ENCODE measurements around the gene TFB1M.
"Not testable (repeated sequence)": the region's sequence is repeated elsewhere in the genome, so short reads cannot be mapped to it uniquely, and the experiment has no call there.

TFB1M gene

DNA sequence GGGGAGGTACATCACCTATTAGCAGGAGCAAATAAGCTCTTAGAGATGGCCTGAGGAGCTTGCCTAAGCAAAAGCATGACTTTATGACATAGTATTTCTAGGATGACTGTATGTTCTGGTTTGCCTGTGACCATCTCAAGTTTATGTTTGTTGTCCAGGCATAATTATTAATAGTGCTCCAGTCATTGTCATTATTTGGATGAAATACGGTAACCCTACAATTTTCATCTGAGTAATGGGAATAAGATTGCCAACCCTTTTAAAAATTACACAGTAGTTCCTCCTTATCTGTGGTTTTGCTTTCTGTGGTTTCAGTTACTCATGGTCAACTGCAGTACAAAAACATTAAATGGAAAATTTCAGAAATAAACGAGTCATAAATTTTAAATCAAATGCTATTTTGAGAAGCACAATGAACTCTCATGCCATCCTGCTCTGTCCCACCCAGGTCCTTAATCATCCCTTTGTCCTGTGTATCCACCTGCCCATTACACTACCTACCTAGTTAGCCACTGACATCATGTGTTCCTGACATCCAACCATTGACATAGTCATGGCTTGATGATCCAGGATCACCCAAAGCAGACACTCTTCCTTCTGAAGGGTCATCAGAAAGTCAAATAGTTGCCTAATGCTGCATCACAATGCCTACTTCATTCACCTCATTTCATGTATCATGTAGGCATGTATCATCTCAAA, 27.0 kb upstream of the TFB1M start (continued):
- TF ChIP-seq, protein P1, sequence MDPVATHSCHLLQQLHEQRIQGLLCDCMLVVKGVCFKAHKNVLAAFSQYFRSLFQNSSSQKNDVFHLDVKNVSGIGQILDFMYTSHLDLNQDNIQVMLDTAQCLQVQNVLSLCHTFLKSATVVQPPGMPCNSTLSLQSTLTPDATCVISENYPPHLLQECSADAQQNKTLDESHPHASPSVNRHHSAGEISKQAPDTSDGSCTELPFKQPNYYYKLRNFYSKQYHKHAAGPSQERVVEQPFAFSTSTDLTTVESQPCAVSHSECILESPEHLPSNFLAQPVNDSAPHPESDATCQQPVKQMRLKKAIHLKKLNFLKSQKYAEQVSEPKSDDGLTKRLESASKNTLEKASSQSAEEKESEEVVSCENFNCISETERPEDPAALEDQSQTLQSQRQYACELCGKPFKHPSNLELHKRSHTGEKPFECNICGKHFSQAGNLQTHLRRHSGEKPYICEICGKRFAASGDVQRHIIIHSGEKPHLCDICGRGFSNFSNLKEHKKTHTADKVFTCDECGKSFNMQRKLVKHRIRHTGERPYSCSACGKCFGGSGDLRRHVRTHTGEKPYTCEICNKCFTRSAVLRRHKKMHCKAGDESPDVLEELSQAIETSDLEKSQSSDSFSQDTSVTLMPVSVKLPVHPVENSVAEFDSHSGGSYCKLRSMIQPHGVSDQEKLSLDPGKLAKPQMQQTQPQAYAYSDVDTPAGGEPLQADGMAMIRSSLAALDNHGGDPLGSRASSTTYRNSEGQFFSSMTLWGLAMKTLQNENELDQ (tag by site-specific recombination; IDR thresholded peaks at IDR 0.05; ENCODE audit: low read depth) = no peak
- TF ChIP-seq ZNF785 (tag by site-specific recombination; IDR thresholded peaks at IDR 0.05) (no peak), ZNF274 (IDR thresholded peaks at IDR 0.05; ENCODE audit: low read length) (no peak), ZNF274 (tag by site-specific recombination; IDR thresholded peaks at IDR 0.05; ENCODE audit: borderline replicate concordance) (no peak), ZNF747 (tag by site-specific recombination; IDR thresholded peaks at IDR 0.05) (no peak), ZBTB48 (tag by site-specific recombination; IDR thresholded peaks at IDR 0.05) (no peak)
- TF ChIP-seq, protein P2, sequence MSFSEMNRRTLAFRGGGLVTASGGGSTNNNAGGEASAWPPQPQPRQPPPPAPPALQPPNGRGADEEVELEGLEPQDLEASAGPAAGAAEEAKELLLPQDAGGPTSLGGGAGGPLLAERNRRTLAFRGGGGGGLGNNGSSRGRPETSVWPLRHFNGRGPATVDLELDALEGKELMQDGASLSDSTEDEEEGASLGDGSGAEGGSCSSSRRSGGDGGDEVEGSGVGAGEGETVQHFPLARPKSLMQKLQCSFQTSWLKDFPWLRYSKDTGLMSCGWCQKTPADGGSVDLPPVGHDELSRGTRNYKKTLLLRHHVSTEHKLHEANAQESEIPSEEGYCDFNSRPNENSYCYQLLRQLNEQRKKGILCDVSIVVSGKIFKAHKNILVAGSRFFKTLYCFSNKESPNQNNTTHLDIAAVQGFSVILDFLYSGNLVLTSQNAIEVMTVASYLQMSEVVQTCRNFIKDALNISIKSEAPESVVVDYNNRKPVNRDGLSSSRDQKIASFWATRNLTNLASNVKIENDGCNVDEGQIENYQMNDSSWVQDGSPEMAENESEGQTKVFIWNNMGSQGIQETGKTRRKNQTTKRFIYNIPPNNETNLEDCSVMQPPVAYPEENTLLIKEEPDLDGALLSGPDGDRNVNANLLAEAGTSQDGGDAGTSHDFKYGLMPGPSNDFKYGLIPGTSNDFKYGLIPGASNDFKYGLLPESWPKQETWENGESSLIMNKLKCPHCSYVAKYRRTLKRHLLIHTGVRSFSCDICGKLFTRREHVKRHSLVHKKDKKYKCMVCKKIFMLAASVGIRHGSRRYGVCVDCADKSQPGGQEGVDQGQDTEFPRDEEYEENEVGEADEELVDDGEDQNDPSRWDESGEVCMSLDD (tag by site-specific recombination; IDR thresholded peaks at IDR 0.05) = no peak

DNA sequence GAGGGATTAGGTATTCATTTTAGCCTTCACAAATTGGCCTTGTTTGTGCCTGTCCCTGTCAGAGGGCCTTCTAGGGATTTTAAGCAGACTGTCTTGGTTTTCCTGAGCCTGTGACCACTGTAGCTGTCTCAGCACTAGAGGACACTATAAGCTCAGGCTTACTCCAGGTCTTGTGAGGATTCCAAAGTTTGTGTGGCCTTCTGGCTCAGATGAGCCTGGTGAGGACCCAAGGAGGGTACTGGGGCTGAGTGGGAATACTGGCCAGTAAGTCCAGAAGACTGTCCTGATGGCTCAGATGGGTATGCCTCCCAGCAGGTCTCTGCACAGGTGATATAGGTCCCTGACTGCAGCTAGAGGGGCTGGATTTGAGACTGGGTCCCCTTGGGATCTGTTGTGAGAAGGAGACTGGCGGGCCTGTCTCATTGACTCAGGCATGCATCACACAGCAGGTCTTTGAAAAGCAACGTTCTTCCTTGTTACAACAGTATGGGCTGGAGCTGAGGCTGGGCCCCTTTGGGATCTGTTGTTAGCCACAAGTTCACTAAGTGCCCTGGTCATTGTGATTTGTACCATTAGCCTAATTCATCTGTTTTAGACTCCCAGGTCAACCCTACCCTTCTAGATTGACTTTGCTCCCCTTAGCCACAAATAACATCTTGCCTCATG, 26.3 kb upstream of the TFB1M start:
- no peaks in the 10 kb centered on the region for H3K4me1 ChIP-seq (ENCODE audit: control insufficient read depth, insufficient read depth, low read length)
- CTCF ChIA-PET = interaction anchor here (0.6 to 1.2 kb wide), 2 partner anchors 11 to 155 kb away, joined by 3 to 6 read pairs; no protein-coding TSS in a partner anchor
- TF ChIP-seq ZNF549 (tag by site-specific recombination; IDR thresholded peaks at IDR 0.05) = no peak
- TF ChIP-seq ZNF324 (tag by site-specific recombination; IDR thresholded peaks at IDR 0.05) = no peak
- TF ChIP-seq, protein P3, sequence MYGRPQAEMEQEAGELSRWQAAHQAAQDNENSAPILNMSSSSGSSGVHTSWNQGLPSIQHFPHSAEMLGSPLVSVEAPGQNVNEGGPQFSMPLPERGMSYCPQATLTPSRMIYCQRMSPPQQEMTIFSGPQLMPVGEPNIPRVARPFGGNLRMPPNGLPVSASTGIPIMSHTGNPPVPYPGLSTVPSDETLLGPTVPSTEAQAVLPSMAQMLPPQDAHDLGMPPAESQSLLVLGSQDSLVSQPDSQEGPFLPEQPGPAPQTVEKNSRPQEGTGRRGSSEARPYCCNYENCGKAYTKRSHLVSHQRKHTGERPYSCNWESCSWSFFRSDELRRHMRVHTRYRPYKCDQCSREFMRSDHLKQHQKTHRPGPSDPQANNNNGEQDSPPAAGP (tag by site-specific recombination; IDR thresholded peaks at IDR 0.05) = no peak
- no peak for TF ChIP-seq ZBTB17 (tag by site-specific recombination; IDR thresholded peaks at IDR 0.05)
- TF ChIP-seq, protein P4, sequence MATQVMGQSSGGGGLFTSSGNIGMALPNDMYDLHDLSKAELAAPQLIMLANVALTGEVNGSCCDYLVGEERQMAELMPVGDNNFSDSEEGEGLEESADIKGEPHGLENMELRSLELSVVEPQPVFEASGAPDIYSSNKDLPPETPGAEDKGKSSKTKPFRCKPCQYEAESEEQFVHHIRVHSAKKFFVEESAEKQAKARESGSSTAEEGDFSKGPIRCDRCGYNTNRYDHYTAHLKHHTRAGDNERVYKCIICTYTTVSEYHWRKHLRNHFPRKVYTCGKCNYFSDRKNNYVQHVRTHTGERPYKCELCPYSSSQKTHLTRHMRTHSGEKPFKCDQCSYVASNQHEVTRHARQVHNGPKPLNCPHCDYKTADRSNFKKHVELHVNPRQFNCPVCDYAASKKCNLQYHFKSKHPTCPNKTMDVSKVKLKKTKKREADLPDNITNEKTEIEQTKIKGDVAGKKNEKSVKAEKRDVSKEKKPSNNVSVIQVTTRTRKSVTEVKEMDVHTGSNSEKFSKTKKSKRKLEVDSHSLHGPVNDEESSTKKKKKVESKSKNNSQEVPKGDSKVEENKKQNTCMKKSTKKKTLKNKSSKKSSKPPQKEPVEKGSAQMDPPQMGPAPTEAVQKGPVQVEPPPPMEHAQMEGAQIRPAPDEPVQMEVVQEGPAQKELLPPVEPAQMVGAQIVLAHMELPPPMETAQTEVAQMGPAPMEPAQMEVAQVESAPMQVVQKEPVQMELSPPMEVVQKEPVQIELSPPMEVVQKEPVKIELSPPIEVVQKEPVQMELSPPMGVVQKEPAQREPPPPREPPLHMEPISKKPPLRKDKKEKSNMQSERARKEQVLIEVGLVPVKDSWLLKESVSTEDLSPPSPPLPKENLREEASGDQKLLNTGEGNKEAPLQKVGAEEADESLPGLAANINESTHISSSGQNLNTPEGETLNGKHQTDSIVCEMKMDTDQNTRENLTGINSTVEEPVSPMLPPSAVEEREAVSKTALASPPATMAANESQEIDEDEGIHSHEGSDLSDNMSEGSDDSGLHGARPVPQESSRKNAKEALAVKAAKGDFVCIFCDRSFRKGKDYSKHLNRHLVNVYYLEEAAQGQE (tag by site-specific recombination; IDR thresholded peaks at IDR 0.05) = no peak
- no peak for TF ChIP-seq ZNF416 (tag by site-specific recombination; IDR thresholded peaks at IDR 0.05)
- H3K4me3 ChIP-seq (ENCODE audit: low read depth, low read length) = no peak overlapping the region
- POLR2A ChIA-PET = no interaction called here
- H3K36me3 ChIP-seq (ENCODE audit: control insufficient read depth in 2 of 2, insufficient read depth in 1 of 2, low read length in 2 of 2) = no peaks in the 10 kb centered on the region
- H3K27ac ChIP-seq (ENCODE audit: extremely low read depth, low read depth, low read length) = no peak overlapping the region
- H3K9me3 ChIP-seq (ENCODE audit: control insufficient read depth, insufficient read depth, low read depth, low read length) = no peaks in the 10 kb centered on the region

DNA sequence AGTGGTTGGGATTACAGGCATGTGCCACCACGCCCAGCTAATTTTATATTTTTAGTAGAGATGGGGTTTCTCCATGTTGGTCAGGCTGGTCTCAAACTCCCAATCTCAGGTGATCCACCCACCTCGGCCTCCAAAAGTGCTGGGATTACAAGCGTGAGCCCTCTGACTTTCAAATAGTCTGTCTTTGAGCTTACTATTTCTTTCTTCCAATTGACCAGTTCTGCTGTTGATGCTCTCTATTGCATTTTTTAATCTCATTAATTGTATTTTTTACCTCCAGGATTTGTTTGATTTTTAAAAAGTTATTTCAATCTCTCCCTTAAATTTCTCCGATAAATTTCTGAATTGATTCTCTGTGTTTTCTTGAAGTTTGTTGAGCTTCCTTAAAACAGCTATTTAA, 25.6 kb upstream of the TFB1M start:
- CTCF ChIA-PET = interaction anchor here (0.6 to 0.7 kb wide), 2 partner anchors 155 to 1324 kb away, joined by 3 read pairs; no protein-coding TSS in a partner anchor
- H3K9me3 ChIP-seq (ENCODE audit: control insufficient read depth, insufficient read depth, low read depth, low read length); POLR2A ChIA-PET; H3K27ac ChIP-seq (ENCODE audit: extremely low read depth, low read depth, low read length); H3K4me3 ChIP-seq (ENCODE audit: low read depth, low read length); H3K36me3 ChIP-seq (ENCODE audit: control insufficient read depth in 2 of 2, insufficient read depth in 1 of 2, low read length in 2 of 2); H3K4me1 ChIP-seq (ENCODE audit: control insufficient read depth, insufficient read depth, low read length): not testable (repeated sequence)
